WTC11 (cell line): Measurements from ENCODE around the gene VTN. TPM values are rescaled to one million over a fixed set of nuclear protein-coding genes. Genes with fewer than 3 reads are reported as not detected.

Experiments used
- ATAC-seq: fragments of 200-7000 bp; cut with Tn5 transposase; 2 replicates; pipeline ENCODE4 v1.10.0; 2021; ENCODE audit warnings: mild to moderate bottlenecking, moderate library complexity
- CTCF ChIA-PET: fragments of 300-600 bp; sonication (Branson Sonifier 250); formaldehyde crosslinking; loops from one replicate; lab custom pipeline; 2021; ENCODE audit warnings: antibody characterized with exemption; lab: Charles Lee
- POLR2A ChIA-PET: fragments of 350-600 bp; sonication (Branson Sonifier 250); formaldehyde crosslinking; loops from one replicate; lab custom pipeline; 2021; ENCODE audit warnings: antibody characterized with exemption; lab: Charles Lee
- DNase-seq: peaks from one replicate; pipeline ENCODE4 v3.0.0; 2021; ENCODE audit warnings: low spot score
- H3K27ac Mint-ChIP-seq: 2 replicates; pipeline ENCODE4 v1.8.0; 2021; ENCODE audit warnings: mixed read lengths
- H3K27me3 Mint-ChIP-seq: 2 replicates; pipeline ENCODE4 v1.8.0; 2021; ENCODE audit warnings: low read depth, mild to moderate bottlenecking, moderate library complexity, mixed read lengths
- H3K36me3 Mint-ChIP-seq: 2 replicates; pipeline ENCODE4 v1.8.0; 2021; ENCODE audit warnings: mixed read lengths
- H3K4me1 Mint-ChIP-seq: 2 replicates; pipeline ENCODE4 v1.8.0; 2022; ENCODE audit warnings: mixed read lengths
- H3K4me3 Mint-ChIP-seq: 2 replicates; pipeline ENCODE4 v1.8.0; 2021; ENCODE audit warnings: mild to moderate bottlenecking, moderate library complexity, mixed read lengths
- H3K9me3 Mint-ChIP-seq: 2 replicates; pipeline ENCODE4 v1.8.0; 2021; ENCODE audit warnings: mixed read lengths
- CREM ChIP-seq: sonication (generic); formaldehyde crosslinking; IDR thresholded peaks from 2 replicates; pipeline ENCODE4 v1.8.1; 2022; ENCODE audit warnings: mild to moderate bottlenecking, missing genetic modification reagents, moderate library complexity
- CTCF ChIP-seq: fragments of 200-600 bp; IDR thresholded peaks from 2 replicates; pipeline ENCODE4 v1.8.0; 2022; ENCODE audit warnings: antibody characterized with exemption
- ESRRA ChIP-seq: sonication (generic); formaldehyde crosslinking; IDR thresholded peaks from 2 replicates; pipeline ENCODE4 v1.8.1; 2022; ENCODE audit warnings: mild to moderate bottlenecking, missing genetic modification reagents, borderline replicate concordance
- MAX ChIP-seq: sonication (generic); formaldehyde crosslinking; IDR thresholded peaks from 2 replicates; pipeline ENCODE4 v1.8.0; 2022; ENCODE audit warnings: mild to moderate bottlenecking, missing genetic modification reagents
- SOX15 ChIP-seq: fragments of 250-450 bp; sonication (Bioruptor Pico); IDR thresholded peaks from 2 replicates; pipeline ENCODE4 v1.9.0; 2021; ENCODE audit warnings: mild to moderate bottlenecking
- SP1 ChIP-seq: sonication (generic); formaldehyde crosslinking; conservative IDR thresholded peaks from 2 replicates; pipeline ENCODE4 v1.8.1; 2022; ENCODE audit warnings: missing genetic modification reagents
- STAT6 ChIP-seq: sonication (generic); formaldehyde crosslinking; conservative IDR thresholded peaks from 2 replicates; pipeline ENCODE4 v1.8.1; 2023; ENCODE audit warnings: mild to moderate bottlenecking, low read depth, missing genetic modification reagents, moderate library complexity
- TCF7 ChIP-seq: sonication (generic); formaldehyde crosslinking; IDR thresholded peaks from 2 replicates; pipeline ENCODE4 v1.8.0; 2022; ENCODE audit warnings: mild to moderate bottlenecking, low read depth, missing genetic modification reagents, moderate library complexity
- TEAD1 ChIP-seq: sonication (generic); formaldehyde crosslinking; IDR thresholded peaks from 2 replicates; pipeline ENCODE4 v1.8.0; 2022; ENCODE audit warnings: mild to moderate bottlenecking, missing genetic modification reagents
- ZBTB21 ChIP-seq: sonication (generic); formaldehyde crosslinking; IDR thresholded peaks from 2 replicates; pipeline ENCODE4 v1.8.1; 2023; ENCODE audit warnings: mild to moderate bottlenecking, missing genetic modification reagents, borderline replicate concordance
- total RNA-seq: library from RNA; stranded (reverse); gene quantifications from 3 replicates; pipeline ENCODE4 v1.2.3, GENCODE V29; 2021
- TF ChIP-seq, protein P1 (sequence below): sonication (generic); formaldehyde crosslinking; IDR thresholded peaks from 2 replicates; pipeline ENCODE4 v1.8.0; 2022; ENCODE audit warnings: missing genetic modification reagents
- TF ChIP-seq, protein P2 (sequence below): fragments of 250-450 bp; sonication (Bioruptor Pico); IDR thresholded peaks from 2 replicates; pipeline ENCODE4 v1.8.0; 2021; ENCODE audit warnings: mild to moderate bottlenecking
- TF ChIP-seq, protein P3 (sequence below): fragments of 250-450 bp; sonication (Bioruptor Pico); IDR thresholded peaks from 2 replicates; pipeline ENCODE4 v1.9.0; 2021; ENCODE audit warnings: mild to moderate bottlenecking

Gene VTN
- total RNA-seq, 1 experiment from 2014 or later, result 1.6 TPM

DNA sequence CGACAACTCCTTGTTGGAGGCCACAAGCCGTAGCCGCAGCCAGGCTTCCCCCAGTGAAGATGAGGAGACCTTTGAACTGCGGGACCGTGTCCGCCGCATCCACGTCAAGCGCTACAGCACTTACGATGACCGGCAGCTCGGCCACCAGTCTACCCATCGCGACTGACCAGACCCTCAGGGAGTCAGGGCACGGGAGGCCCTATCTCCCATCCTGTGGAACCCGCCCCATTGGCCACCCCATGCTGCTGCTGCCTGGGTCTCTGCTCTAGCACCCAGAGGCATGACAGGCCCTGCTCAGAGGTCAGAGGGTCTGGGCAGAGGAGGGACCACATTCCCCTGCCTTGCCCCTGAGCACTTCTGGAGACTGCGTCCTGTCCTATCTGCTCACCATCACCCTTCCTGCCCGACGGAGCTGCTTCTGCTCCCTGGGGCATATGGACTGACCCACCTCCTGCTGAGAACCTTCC is 25.6 kb downstream of the VTN start (continued):
- no peak for TF ChIP-seq CREM
- TF ChIP-seq STAT6 (CRISPR knock-in tag), result no peak
- TF ChIP-seq CTCF, result no peak

DNA sequence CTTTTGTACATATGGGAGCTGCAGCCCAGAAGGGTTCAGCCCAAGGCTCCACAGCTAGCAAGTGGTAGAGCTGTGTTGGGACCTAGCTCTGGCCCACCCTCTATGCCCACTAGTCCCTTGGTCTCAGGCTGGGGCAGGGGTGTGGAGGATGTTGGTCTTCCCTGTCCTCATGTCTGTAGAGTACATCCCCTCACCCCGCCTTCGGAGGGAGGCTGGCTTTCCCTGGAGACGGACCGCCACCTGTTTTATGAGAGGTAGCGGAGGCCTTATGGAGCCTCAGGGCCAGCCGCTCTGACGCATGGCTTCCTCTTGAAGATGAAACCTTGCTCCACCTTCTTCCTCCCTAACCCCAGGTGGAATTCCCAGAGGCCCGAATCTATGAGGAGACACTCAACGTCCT is 26.1 kb downstream of the VTN start:
- peaks cover 45% of the 10 kb centered on the region for H3K36me3 Mint-ChIP-seq
- no peaks in the 10 kb centered on the region for H3K27me3 Mint-ChIP-seq
- peaks cover 6% of the 10 kb centered on the region; the same call in 1 of the 2 replicates for H3K4me1 Mint-ChIP-seq
- TF ChIP-seq ESRRA (no peak), SP1 (CRISPR knock-in tag) (no peak), MAX (CRISPR knock-in tag) (no peak), TCF7 (no peak)
- TF ChIP-seq, protein P1, sequence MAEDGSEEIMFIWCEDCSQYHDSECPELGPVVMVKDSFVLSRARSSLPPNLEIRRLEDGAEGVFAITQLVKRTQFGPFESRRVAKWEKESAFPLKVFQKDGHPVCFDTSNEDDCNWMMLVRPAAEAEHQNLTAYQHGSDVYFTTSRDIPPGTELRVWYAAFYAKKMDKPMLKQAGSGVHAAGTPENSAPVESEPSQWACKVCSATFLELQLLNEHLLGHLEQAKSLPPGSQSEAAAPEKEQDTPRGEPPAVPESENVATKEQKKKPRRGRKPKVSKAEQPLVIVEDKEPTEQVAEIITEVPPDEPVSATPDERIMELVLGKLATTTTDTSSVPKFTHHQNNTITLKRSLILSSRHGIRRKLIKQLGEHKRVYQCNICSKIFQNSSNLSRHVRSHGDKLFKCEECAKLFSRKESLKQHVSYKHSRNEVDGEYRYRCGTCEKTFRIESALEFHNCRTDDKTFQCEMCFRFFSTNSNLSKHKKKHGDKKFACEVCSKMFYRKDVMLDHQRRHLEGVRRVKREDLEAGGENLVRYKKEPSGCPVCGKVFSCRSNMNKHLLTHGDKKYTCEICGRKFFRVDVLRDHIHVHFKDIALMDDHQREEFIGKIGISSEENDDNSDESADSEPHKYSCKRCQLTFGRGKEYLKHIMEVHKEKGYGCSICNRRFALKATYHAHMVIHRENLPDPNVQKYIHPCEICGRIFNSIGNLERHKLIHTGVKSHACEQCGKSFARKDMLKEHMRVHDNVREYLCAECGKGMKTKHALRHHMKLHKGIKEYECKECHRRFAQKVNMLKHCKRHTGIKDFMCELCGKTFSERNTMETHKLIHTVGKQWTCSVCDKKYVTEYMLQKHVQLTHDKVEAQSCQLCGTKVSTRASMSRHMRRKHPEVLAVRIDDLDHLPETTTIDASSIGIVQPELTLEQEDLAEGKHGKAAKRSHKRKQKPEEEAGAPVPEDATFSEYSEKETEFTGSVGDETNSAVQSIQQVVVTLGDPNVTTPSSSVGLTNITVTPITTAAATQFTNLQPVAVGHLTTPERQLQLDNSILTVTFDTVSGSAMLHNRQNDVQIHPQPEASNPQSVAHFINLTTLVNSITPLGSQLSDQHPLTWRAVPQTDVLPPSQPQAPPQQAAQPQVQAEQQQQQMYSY (CRISPR knock-in tag), result no peak
- no peak for DNase-seq
- H3K27ac Mint-ChIP-seq, result no peak overlapping the region
- ATAC-seq, result no peak
- ChIA-PET POLR2A (interaction anchor here (1.1 kb wide), 1 partner anchor 9 kb away, joined by 3 read pairs; the partner anchor contains the start of genes IFT20 and TNFAIP1), CTCF (no interaction called here)
- no peaks in the 10 kb centered on the region for H3K9me3 Mint-ChIP-seq
- no peak overlapping the region for H3K4me3 Mint-ChIP-seq

DNA sequence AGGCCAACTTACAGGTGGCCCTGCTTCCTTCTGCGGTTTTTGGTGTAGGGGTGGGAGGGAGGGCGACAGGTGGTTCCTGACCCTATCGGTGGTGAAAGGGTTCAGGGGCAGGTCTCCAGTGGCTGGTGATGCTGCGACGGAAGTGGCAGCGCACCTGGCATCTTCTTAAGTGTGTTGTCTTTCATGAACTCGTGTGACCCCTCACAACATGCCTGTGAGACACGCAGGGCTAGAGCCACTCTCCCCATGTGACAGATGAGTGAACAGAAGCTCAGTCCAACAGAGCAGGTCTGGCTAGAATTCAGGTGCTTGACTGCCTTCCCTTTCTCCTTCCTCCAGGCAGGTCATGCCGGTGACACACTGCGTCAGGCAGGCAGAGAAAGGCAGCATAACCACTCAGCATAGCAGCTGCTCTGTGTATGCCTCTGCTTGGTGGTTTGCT is 26.6 kb downstream of the VTN start:
- no peak for DNase-seq
- Mint-ChIP-seq H3K4me3 (no peak overlapping the region), H3K27ac (no peak overlapping the region), H3K4me1 (peaks cover 6% of the 10 kb centered on the region; the same call in 1 of the 2 replicates), H3K9me3 (no peaks in the 10 kb centered on the region), H3K27me3 (no peaks in the 10 kb centered on the region), H3K36me3 (peaks cover 40% of the 10 kb centered on the region)
- no peak for TF ChIP-seq ZBTB21
- TF ChIP-seq, protein P2, sequence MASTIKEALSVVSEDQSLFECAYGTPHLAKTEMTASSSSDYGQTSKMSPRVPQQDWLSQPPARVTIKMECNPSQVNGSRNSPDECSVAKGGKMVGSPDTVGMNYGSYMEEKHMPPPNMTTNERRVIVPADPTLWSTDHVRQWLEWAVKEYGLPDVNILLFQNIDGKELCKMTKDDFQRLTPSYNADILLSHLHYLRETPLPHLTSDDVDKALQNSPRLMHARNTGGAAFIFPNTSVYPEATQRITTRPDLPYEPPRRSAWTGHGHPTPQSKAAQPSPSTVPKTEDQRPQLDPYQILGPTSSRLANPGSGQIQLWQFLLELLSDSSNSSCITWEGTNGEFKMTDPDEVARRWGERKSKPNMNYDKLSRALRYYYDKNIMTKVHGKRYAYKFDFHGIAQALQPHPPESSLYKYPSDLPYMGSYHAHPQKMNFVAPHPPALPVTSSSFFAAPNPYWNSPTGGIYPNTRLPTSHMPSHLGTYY, result no peak
- no peak for TF ChIP-seq TEAD1 (CRISPR knock-in tag)
- no peak for TF ChIP-seq SOX15 (CRISPR knock-in tag)
- no peak for TF ChIP-seq SP1 (CRISPR knock-in tag)
- TF ChIP-seq, protein P3, sequence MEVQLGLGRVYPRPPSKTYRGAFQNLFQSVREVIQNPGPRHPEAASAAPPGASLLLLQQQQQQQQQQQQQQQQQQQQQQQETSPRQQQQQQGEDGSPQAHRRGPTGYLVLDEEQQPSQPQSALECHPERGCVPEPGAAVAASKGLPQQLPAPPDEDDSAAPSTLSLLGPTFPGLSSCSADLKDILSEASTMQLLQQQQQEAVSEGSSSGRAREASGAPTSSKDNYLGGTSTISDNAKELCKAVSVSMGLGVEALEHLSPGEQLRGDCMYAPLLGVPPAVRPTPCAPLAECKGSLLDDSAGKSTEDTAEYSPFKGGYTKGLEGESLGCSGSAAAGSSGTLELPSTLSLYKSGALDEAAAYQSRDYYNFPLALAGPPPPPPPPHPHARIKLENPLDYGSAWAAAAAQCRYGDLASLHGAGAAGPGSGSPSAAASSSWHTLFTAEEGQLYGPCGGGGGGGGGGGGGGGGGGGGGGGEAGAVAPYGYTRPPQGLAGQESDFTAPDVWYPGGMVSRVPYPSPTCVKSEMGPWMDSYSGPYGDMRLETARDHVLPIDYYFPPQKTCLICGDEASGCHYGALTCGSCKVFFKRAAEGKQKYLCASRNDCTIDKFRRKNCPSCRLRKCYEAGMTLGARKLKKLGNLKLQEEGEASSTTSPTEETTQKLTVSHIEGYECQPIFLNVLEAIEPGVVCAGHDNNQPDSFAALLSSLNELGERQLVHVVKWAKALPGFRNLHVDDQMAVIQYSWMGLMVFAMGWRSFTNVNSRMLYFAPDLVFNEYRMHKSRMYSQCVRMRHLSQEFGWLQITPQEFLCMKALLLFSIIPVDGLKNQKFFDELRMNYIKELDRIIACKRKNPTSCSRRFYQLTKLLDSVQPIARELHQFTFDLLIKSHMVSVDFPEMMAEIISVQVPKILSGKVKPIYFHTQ, result no peak
- ChIA-PET CTCF (interaction anchor here (1.0 kb wide), 1 partner anchor 73 kb away, joined by 3 read pairs; no protein-coding TSS in a partner anchor), POLR2A (interaction anchor here (1.1 kb wide), 1 partner anchor 8 kb away, joined by 3 read pairs; the partner anchor contains the start of genes IFT20 and TNFAIP1)
- no peak for ATAC-seq
